DOHH2 (cell line): Measurements from ENCODE around the gene MEF2B.

Experiments
- H3F3A ChIP-seq: fragments of 200-600 bp; sonication (generic), shearing (Covaris generic); 2 replicates; pipeline ENCODE4 v1.6.0; 2016; ENCODE audit warnings: antibody characterized with exemption, mild to moderate bottlenecking; ENCODE audit not compliant: control insufficient read depth, insufficient read depth
- H3K27ac ChIP-seq: fragments of 200-600 bp; sonication (generic); 2 replicates; pipeline ENCODE4 v1.5.1; 2014; ENCODE audit warnings: low read depth, mild to moderate bottlenecking, low read length, moderate library complexity
- H3K27me3 ChIP-seq: fragments of 200-600 bp; sonication (generic); 2 replicates; pipeline ENCODE4 v1.6.1; 2014; ENCODE audit warnings: mild to moderate bottlenecking, low read length, mixed read lengths; ENCODE audit not compliant: control insufficient read depth
- H3K36me3 ChIP-seq: fragments of 200-600 bp; sonication (generic); 2 replicates; pipeline ENCODE4 v1.6.1; 2014; ENCODE audit warnings: mild to moderate bottlenecking, low read length, moderate library complexity, mixed read lengths; ENCODE audit not compliant: control insufficient read depth
- H3K4me1 ChIP-seq: fragments of 200-600 bp; sonication (generic); 2 replicates; pipeline ENCODE4 v1.6.1; 2014; ENCODE audit warnings: mild to moderate bottlenecking, low read length, mixed read lengths; ENCODE audit not compliant: control insufficient read depth
- H3K4me2 ChIP-seq: fragments of 200-600 bp; sonication (generic); 2 replicates; pipeline ENCODE4 v1.6.0; 2014; ENCODE audit warnings: mild to moderate bottlenecking, low read length, moderate library complexity
- H3K4me3 ChIP-seq: fragments of 200-600 bp; sonication (generic); 2 replicates; pipeline ENCODE4 v1.5.1; 2014; ENCODE audit warnings: mild to moderate bottlenecking, low read length, mixed read lengths
- H3K79me2 ChIP-seq: fragments of 200-600 bp; sonication (generic); 2 replicates; pipeline ENCODE4 v1.6.1; 2014; ENCODE audit warnings: mild to moderate bottlenecking, low read length, mixed read lengths; ENCODE audit not compliant: control insufficient read depth
- H3K9me2 ChIP-seq: fragments of 200-600 bp; sonication (generic); replicated peaks from 2 replicates; pipeline ENCODE4 v1.6.1; 2014; ENCODE audit warnings: mild to moderate bottlenecking, low read length, mixed read lengths; ENCODE audit not compliant: control insufficient read depth
- H3K9me3 ChIP-seq: fragments of 200-600 bp; sonication (generic); 2 replicates; pipeline ENCODE4 v1.6.1; 2014; ENCODE audit warnings: antibody characterized with exemption, low read length, mixed read lengths; ENCODE audit not compliant: control insufficient read depth, insufficient read depth
- H4K20me1 ChIP-seq: fragments of 200-600 bp; sonication (generic); 2 replicates; pipeline ENCODE4 v1.6.0; 2014; ENCODE audit warnings: low read depth, mild to moderate bottlenecking, antibody characterized with exemption, low read length, moderate library complexity; ENCODE audit not compliant: control insufficient read depth, insufficient read depth
- EZH2phosphoT487 ChIP-seq: fragments of 200-600 bp; sonication (generic); IDR thresholded peaks from 2 replicates; pipeline ENCODE4 v1.6.1; 2017; ENCODE audit warnings: borderline replicate concordance, mild to moderate bottlenecking, antibody characterized with exemption, low read length, moderate library complexity, mixed read lengths
- TF ChIP-seq, protein P1 (sequence below): fragments of 200-600 bp; sonication (generic); IDR thresholded peaks from one replicate; pipeline ENCODE4 v1.5.1; 2014; ENCODE audit warnings: antibody characterized with exemption, mild to moderate bottlenecking, low read depth, low read length; ENCODE audit not compliant: poor library complexity, severe bottlenecking

The MEF2B gene

DNA sequence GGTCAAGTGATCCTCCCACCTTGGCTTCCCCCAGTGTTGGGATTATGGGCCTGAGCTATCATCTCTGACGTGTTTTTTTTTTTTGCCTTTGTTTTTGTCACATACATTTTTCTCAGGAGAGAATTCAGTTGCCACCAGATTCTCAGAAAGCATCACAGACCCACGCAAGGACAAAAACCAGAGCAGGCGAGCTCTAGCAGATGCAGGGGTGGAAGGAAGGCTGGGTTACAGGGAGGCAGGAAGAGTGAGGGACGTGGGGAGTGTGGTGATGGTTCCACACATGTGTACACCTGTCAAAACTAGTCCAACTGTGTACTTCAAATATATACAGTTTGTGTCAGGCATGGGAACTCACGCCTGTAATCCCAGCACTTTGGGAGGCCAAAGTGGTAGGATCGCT is 36.1 kb downstream of the MEF2B start:
- TF ChIP-seq EZH2phosphoT487 = no peak
- TF ChIP-seq, protein P1, sequence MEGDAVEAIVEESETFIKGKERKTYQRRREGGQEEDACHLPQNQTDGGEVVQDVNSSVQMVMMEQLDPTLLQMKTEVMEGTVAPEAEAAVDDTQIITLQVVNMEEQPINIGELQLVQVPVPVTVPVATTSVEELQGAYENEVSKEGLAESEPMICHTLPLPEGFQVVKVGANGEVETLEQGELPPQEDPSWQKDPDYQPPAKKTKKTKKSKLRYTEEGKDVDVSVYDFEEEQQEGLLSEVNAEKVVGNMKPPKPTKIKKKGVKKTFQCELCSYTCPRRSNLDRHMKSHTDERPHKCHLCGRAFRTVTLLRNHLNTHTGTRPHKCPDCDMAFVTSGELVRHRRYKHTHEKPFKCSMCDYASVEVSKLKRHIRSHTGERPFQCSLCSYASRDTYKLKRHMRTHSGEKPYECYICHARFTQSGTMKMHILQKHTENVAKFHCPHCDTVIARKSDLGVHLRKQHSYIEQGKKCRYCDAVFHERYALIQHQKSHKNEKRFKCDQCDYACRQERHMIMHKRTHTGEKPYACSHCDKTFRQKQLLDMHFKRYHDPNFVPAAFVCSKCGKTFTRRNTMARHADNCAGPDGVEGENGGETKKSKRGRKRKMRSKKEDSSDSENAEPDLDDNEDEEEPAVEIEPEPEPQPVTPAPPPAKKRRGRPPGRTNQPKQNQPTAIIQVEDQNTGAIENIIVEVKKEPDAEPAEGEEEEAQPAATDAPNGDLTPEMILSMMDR = no peak
- H3F3A ChIP-seq = peaks cover 11% of the 10 kb centered on the region
- no peak overlapping the region for H3K4me2 ChIP-seq
- no peaks in the 10 kb centered on the region for H4K20me1 ChIP-seq
- no peak overlapping the region for H3K27ac ChIP-seq
- H3K4me3 ChIP-seq = no peak overlapping the region
- no peaks in the 10 kb centered on the region for H3K27me3 ChIP-seq
- H3K9me2 ChIP-seq = no peaks in the 10 kb centered on the region
- H3K9me3 ChIP-seq = no peaks in the 10 kb centered on the region
- no peaks in the 10 kb centered on the region for H3K36me3 ChIP-seq
- H3K4me1 ChIP-seq = peaks cover 28% of the 10 kb centered on the region
- H3K79me2 ChIP-seq = peaks cover 25% of the 10 kb centered on the region

DNA sequence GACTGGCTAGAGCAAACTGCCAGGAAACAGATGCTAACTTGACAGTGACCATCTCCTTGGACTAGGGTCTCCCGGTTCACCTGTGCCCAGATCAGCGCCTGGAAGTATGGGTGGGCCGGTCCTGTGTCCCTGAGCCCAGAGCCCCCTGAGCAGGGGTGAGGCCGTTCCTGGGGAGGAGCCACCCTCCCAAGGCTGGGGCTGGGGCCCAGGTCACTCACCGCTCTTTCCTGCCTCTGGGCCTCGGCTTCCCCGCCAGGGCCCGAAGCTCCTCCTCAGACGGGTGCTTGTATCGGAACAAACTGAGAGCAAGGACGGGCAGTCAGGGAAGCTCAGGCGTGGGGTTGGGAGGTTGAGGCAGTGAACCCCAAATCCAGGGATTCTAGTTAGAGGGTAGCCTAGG is 37.2 kb downstream of the MEF2B start:
- Histone ChIP-seq H3K9me2 (no peaks in the 10 kb centered on the region), H3K27ac (no peak overlapping the region), H3K36me3 (no peaks in the 10 kb centered on the region; the same call in 1 of the 2 replicates), H3K4me1 (peaks cover 22% of the 10 kb centered on the region), H3K4me2 (no peak overlapping the region), H3F3A (peaks cover 6% of the 10 kb centered on the region), H3K27me3 (no peaks in the 10 kb centered on the region), H3K79me2 (peaks cover 23% of the 10 kb centered on the region), H3K4me3 (no peak overlapping the region), H4K20me1 (no peaks in the 10 kb centered on the region), H3K9me3 (no peaks in the 10 kb centered on the region)
- TF ChIP-seq, protein P1 = no peak
- no peak for TF ChIP-seq EZH2phosphoT487

DNA sequence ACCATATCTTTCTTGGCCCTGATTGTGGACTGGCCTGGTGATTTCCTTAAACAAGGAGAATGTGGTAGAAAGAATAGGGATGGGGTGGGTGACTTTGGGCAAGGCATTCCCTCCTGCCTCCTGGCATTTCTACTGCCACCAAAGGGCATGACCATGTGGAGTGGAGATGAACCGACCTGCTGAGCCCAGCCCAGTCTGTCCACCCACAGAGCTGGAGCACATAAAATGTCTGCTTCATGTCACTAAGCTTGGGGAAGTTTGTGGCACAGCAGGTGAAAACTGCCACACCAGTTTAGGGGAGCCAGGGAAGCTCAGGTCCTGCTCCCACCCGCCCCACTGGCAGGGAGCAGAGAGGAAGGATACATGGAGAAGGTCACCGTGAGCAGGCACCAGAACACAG is 38.1 kb downstream of the MEF2B start:
- H3K4me1 ChIP-seq = peaks cover 12% of the 10 kb centered on the region
- no peak overlapping the region for H3K4me3 ChIP-seq
- TF ChIP-seq EZH2phosphoT487 = no peak
- TF ChIP-seq, protein P1 = no peak
- no peaks in the 10 kb centered on the region for H3K9me3 ChIP-seq
- peaks cover 6% of the 10 kb centered on the region for H3F3A ChIP-seq
- no peaks in the 10 kb centered on the region for H3K9me2 ChIP-seq
- H3K36me3 ChIP-seq = no peaks in the 10 kb centered on the region; the same call in 1 of the 2 replicates
- H3K4me2 ChIP-seq = no peak overlapping the region
- H3K79me2 ChIP-seq = peaks cover 14% of the 10 kb centered on the region
- H3K27me3 ChIP-seq = no peaks in the 10 kb centered on the region
- H3K27ac ChIP-seq = no peak overlapping the region
- H4K20me1 ChIP-seq = no peaks in the 10 kb centered on the region
